ENCODE data around the gene CACNA1B.

CACNA1B gene

GRCh38 chr9:138100711-138101350, 223.2 kb downstream of the CACNA1B start:
- DNase-seq (ENCODE audit: low read depth in 1 of 2, low spot score in 1 of 2): no peak
- TF ChIP-seq POLR2AphosphoS5 (IDR thresholded peaks at IDR 0.05; ENCODE audit: low read depth) (no peak), GABPA (IDR thresholded peaks at IDR 0.05; ENCODE audit: low read depth) (no peak), SPI1 (IDR thresholded peaks at IDR 0.05; ENCODE audit: borderline replicate concordance, low read depth) (no peak)
- TF ChIP-seq, protein P1, sequence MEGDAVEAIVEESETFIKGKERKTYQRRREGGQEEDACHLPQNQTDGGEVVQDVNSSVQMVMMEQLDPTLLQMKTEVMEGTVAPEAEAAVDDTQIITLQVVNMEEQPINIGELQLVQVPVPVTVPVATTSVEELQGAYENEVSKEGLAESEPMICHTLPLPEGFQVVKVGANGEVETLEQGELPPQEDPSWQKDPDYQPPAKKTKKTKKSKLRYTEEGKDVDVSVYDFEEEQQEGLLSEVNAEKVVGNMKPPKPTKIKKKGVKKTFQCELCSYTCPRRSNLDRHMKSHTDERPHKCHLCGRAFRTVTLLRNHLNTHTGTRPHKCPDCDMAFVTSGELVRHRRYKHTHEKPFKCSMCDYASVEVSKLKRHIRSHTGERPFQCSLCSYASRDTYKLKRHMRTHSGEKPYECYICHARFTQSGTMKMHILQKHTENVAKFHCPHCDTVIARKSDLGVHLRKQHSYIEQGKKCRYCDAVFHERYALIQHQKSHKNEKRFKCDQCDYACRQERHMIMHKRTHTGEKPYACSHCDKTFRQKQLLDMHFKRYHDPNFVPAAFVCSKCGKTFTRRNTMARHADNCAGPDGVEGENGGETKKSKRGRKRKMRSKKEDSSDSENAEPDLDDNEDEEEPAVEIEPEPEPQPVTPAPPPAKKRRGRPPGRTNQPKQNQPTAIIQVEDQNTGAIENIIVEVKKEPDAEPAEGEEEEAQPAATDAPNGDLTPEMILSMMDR (IDR thresholded peaks at IDR 0.05; ENCODE audit: insufficient read depth, low read length): no peak
- TF ChIP-seq, protein P2, sequence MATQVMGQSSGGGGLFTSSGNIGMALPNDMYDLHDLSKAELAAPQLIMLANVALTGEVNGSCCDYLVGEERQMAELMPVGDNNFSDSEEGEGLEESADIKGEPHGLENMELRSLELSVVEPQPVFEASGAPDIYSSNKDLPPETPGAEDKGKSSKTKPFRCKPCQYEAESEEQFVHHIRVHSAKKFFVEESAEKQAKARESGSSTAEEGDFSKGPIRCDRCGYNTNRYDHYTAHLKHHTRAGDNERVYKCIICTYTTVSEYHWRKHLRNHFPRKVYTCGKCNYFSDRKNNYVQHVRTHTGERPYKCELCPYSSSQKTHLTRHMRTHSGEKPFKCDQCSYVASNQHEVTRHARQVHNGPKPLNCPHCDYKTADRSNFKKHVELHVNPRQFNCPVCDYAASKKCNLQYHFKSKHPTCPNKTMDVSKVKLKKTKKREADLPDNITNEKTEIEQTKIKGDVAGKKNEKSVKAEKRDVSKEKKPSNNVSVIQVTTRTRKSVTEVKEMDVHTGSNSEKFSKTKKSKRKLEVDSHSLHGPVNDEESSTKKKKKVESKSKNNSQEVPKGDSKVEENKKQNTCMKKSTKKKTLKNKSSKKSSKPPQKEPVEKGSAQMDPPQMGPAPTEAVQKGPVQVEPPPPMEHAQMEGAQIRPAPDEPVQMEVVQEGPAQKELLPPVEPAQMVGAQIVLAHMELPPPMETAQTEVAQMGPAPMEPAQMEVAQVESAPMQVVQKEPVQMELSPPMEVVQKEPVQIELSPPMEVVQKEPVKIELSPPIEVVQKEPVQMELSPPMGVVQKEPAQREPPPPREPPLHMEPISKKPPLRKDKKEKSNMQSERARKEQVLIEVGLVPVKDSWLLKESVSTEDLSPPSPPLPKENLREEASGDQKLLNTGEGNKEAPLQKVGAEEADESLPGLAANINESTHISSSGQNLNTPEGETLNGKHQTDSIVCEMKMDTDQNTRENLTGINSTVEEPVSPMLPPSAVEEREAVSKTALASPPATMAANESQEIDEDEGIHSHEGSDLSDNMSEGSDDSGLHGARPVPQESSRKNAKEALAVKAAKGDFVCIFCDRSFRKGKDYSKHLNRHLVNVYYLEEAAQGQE (IDR thresholded peaks at IDR 0.05; ENCODE audit: insufficient replicate concordance, low read depth): no peak

DNA sequence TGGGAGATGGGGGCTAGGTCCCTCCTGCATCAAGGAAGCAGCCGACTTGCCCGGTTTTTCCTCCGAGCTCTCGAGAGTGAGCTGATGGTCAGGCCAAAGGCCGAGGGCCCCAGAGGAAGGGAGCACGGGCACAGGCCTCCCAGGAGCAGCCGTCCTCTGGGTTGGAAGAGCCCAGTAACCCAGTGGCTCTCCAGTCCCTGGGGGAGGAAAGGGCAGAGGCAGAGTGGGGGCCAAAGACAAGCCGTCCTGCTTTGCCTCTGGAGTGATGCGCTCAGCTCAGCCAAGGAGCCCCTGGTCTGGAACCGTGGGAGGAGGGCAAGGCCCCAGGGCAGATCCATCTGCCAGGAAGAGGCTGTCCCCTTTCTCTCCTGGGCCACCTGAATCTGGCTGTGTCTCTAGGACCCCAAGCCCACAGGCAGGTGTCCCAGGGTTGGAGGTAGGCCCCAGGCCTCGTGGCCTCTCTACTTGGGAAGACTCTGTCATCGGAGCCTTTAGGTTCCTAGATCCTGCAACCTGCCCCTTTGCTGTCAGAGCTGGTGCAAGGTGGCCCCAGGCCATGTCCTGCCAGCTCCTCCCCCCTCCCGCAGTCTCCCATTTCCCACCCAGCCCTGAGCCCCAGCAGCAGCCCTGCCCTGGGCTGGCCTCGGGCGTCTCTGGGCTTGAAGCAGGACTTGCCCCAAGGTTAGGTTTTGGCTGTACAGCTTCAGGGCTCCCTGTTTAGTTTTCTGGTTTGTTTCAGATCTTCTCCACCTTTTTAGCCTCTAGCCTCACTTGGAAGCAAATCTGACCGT, 224.1 kb downstream of the CACNA1B start:
- no peak overlapping the region for H3K4me3 ChIP-seq (replicated peaks; ENCODE audit: insufficient read depth, low read length)
- no peaks in the 10 kb centered on the region for H3K27me3 ChIP-seq (ENCODE audit: insufficient read depth, poor library complexity, severe bottlenecking)
- H3K27ac ChIP-seq (replicated peaks): no peak overlapping the region
- TF ChIP-seq, protein P2 (IDR thresholded peaks at IDR 0.05; ENCODE audit: insufficient replicate concordance, low read depth): no peak
- no peak for DNase-seq (ENCODE audit: low read depth in 1 of 2, low spot score in 1 of 2)

More at GRCh38 chr9:138100711-138101350, 223.2 kb downstream of the CACNA1B start:
- Histone ChIP-seq H3K27me3 (ENCODE audit: insufficient read depth, poor library complexity, severe bottlenecking) (no peaks in the 10 kb centered on the region), H3K27ac (replicated peaks) (no peak overlapping the region), H3K4me3 (replicated peaks; ENCODE audit: insufficient read depth, low read length) (no peak overlapping the region)

- H3K27ac ChIP-seq (replicated peaks): no peak overlapping the region
- no peaks in the 10 kb centered on the region for H3K27me3 ChIP-seq (ENCODE audit: insufficient read depth, poor library complexity, severe bottlenecking)
- no peak for DNase-seq (ENCODE audit: low read depth in 1 of 2, low spot score in 1 of 2)
- TF ChIP-seq, protein P1 (IDR thresholded peaks at IDR 0.05; ENCODE audit: insufficient read depth, low read length): no peak
- TF ChIP-seq GABPA (IDR thresholded peaks at IDR 0.05; ENCODE audit: low read depth) (no peak), POLR2AphosphoS5 (IDR thresholded peaks at IDR 0.05; ENCODE audit: low read depth) (no peak), SPI1 (IDR thresholded peaks at IDR 0.05; ENCODE audit: borderline replicate concordance, low read depth) (no peak)
- TF ChIP-seq, protein P2 (IDR thresholded peaks at IDR 0.05; ENCODE audit: insufficient replicate concordance, low read depth): no peak
- no peak overlapping the region for H3K4me3 ChIP-seq (replicated peaks; ENCODE audit: insufficient read depth, low read length)
These were observed 224.9 kb downstream of the CACNA1B start for GRCh38 chr9:138102246-138103051.
